Islet of Langerhans (tissue), 1 donor: Measurements from ENCODE around the gene KIAA1755.
"Not testable (repeated sequence)": the region's sequence is repeated elsewhere in the genome, so short reads cannot be mapped to it uniquely, and the experiment has no call there.

Experiments used
- FAIRE-seq: peaks from one replicate; lab custom pipeline; 2011; peaks lifted over from hg19 to GRCh38; lab: Jason Lieb, UNC

Gene KIAA1755

GRCh38 chr20:38290829-38291814, 30.6 kb upstream of the KIAA1755 start:
- FAIRE-seq, result no peak

- no peak for FAIRE-seq
Observed at GRCh38 chr20:38286586-38287531, 26.3 kb upstream of the KIAA1755 start.

GRCh38 chr20:38284893-38285444, 24.4 kb upstream of the KIAA1755 start:
- FAIRE-seq, result no peak

GRCh38 chr20:38284066-38284650, 23.6 kb upstream of the KIAA1755 start:
- FAIRE-seq, result not testable (repeated sequence)

GRCh38 chr20:38283236-38283635, 22.7 kb upstream of the KIAA1755 start:
- FAIRE-seq, result no peak

GRCh38 chr20:38281176-38281915, 20.8 kb upstream of the KIAA1755 start:
- not testable (repeated sequence) for FAIRE-seq

- no peak for FAIRE-seq
Observed at GRCh38 chr20:38278763-38279162, 18.2 kb upstream of the KIAA1755 start.

- FAIRE-seq, result no peak
Observed at GRCh38 chr20:38278131-38278530, 17.6 kb upstream of the KIAA1755 start.

- FAIRE-seq, result no peak
Observed at GRCh38 chr20:38277691-38278090, 17.2 kb upstream of the KIAA1755 start.

- no peak for FAIRE-seq
Observed at GRCh38 chr20:38277285-38277684, 16.8 kb upstream of the KIAA1755 start.

GRCh38 chr20:38275815-38276550, 15.4 kb upstream of the KIAA1755 start:
- no peak for FAIRE-seq

GRCh38 chr20:38272961-38273360, 12.4 kb upstream of the KIAA1755 start:
- FAIRE-seq, result no peak

GRCh38 chr20:38272398-38272797, 11.9 kb upstream of the KIAA1755 start:
- FAIRE-seq, result no peak

GRCh38 chr20:38271608-38272120, 11.1 kb upstream of the KIAA1755 start:
- no peak for FAIRE-seq

GRCh38 chr20:38270869-38271605, 10.5 kb upstream of the KIAA1755 start:
- no peak for FAIRE-seq

GRCh38 chr20:38269715-38270114, 9.2 kb upstream of the KIAA1755 start:
- FAIRE-seq, result no peak

GRCh38 chr20:38269040-38269439, 8.5 kb upstream of the KIAA1755 start:
- FAIRE-seq, result no peak

GRCh38 chr20:38267901-38268514, 7.5 kb upstream of the KIAA1755 start:
- no peak for FAIRE-seq

GRCh38 chr20:38267296-38267695, 6.8 kb upstream of the KIAA1755 start:
- FAIRE-seq, result no peak
